HEK293 (cell line): ENCODE results near the gene COX7A1.

Experiments used
- EGR2 ChIP-seq: fragments of 450-650 bp; formaldehyde crosslinking; IDR thresholded peaks from 2 replicates; pipeline ENCODE4 v1.5.1; 2016; ENCODE audit warnings: low read depth, missing biosample characterization, missing genetic modification characterization
- KLF1 ChIP-seq: fragments of 450-650 bp; formaldehyde crosslinking; IDR thresholded peaks from 2 replicates; pipeline ENCODE4 v1.5.1; 2016; ENCODE audit warnings: missing biosample characterization, missing genetic modification characterization
- KLF16 ChIP-seq: fragments of 450-650 bp; formaldehyde crosslinking; IDR thresholded peaks from 2 replicates; pipeline ENCODE4 v1.5.1; 2017; ENCODE audit warnings: missing biosample characterization, missing genetic modification characterization
- PRDM4 ChIP-seq: fragments of 450-650 bp; formaldehyde crosslinking; IDR thresholded peaks from 2 replicates; pipeline ENCODE4 v1.5.1; 2017; ENCODE audit warnings: missing biosample characterization, missing genetic modification characterization
- SALL2 ChIP-seq: fragments of 450-650 bp; formaldehyde crosslinking; IDR thresholded peaks from 2 replicates; pipeline ENCODE4 v1.5.0; 2017; ENCODE audit warnings: missing biosample characterization, mild to moderate bottlenecking, missing genetic modification characterization, borderline replicate concordance
- SETDB1 ChIP-seq: IDR thresholded peaks from one replicate; pipeline ENCODE4 v1.6.1; 2017; ENCODE audit warnings: mild to moderate bottlenecking, low read length, moderate library complexity, mixed read lengths; ENCODE audit not compliant: insufficient read length
- SP2 ChIP-seq: fragments of 450-650 bp; formaldehyde crosslinking; IDR thresholded peaks from 2 replicates; pipeline ENCODE4 v1.5.1; 2016; ENCODE audit warnings: missing biosample characterization, missing genetic modification characterization
- ZEB2 ChIP-seq: fragments of 450-650 bp; formaldehyde crosslinking; IDR thresholded peaks from 2 replicates; pipeline ENCODE4 v1.5.1; 2016; ENCODE audit warnings: missing biosample characterization, missing genetic modification characterization
- ZFP69B ChIP-seq: fragments of 450-650 bp; formaldehyde crosslinking; IDR thresholded peaks from 2 replicates; pipeline ENCODE4 v1.5.1; 2016; ENCODE audit warnings: missing biosample characterization, missing genetic modification characterization
- ZNF10 ChIP-seq: fragments of 450-650 bp; formaldehyde crosslinking; IDR thresholded peaks from 2 replicates; pipeline ENCODE4 v1.5.1; 2017; ENCODE audit warnings: missing biosample characterization, missing genetic modification characterization
- ZNF138 ChIP-seq: fragments of 450-650 bp; formaldehyde crosslinking; IDR thresholded peaks from 2 replicates; pipeline ENCODE4 v1.5.1; 2016; ENCODE audit warnings: missing biosample characterization, missing genetic modification characterization, borderline replicate concordance
- ZNF146 ChIP-seq: fragments of 450-650 bp; formaldehyde crosslinking; IDR thresholded peaks from 2 replicates; pipeline ENCODE4 v1.5.1; 2016; ENCODE audit warnings: missing biosample characterization, missing genetic modification characterization
- ZNF148 ChIP-seq: fragments of 450-650 bp; formaldehyde crosslinking; IDR thresholded peaks from 2 replicates; pipeline ENCODE4 v1.5.0; 2017; ENCODE audit warnings: missing biosample characterization, missing genetic modification characterization, borderline replicate concordance
- ZNF24 ChIP-seq: fragments of 450-650 bp; formaldehyde crosslinking; IDR thresholded peaks from 2 replicates; pipeline ENCODE4 v1.5.1; 2016; ENCODE audit warnings: missing biosample characterization, missing genetic modification characterization
- ZNF394 ChIP-seq: fragments of 450-650 bp; formaldehyde crosslinking; IDR thresholded peaks from 2 replicates; pipeline ENCODE4 v1.5.1; 2016; ENCODE audit warnings: missing biosample characterization, missing genetic modification characterization, mild to moderate bottlenecking, moderate library complexity, borderline replicate concordance
- ZNF555 ChIP-seq: fragments of 450-650 bp; formaldehyde crosslinking; conservative IDR thresholded peaks from 2 replicates; pipeline ENCODE4 v1.5.1; 2017; ENCODE audit warnings: missing biosample characterization, mild to moderate bottlenecking, missing genetic modification characterization, inconsistent platforms
- ZNF623 ChIP-seq: fragments of 450-650 bp; formaldehyde crosslinking; IDR thresholded peaks from 2 replicates; pipeline ENCODE4 v1.5.1; 2016; ENCODE audit warnings: missing biosample characterization, missing genetic modification characterization
- ZNF747 ChIP-seq: fragments of 450-650 bp; formaldehyde crosslinking; IDR thresholded peaks from 2 replicates; pipeline ENCODE4 v1.5.1; 2016; ENCODE audit warnings: missing biosample characterization, missing genetic modification characterization
- TF ChIP-seq, protein P1 (sequence below): fragments of 450-650 bp; formaldehyde crosslinking; IDR thresholded peaks from 2 replicates; pipeline ENCODE4 v1.5.1; 2016; ENCODE audit warnings: missing biosample characterization, missing genetic modification characterization
- TF ChIP-seq, protein P2 (sequence below): fragments of 450-650 bp; formaldehyde crosslinking; conservative IDR thresholded peaks from 2 replicates; pipeline ENCODE4 v1.5.1; 2016; ENCODE audit warnings: low read depth, missing biosample characterization, missing genetic modification characterization
- TF ChIP-seq, protein P3 (sequence below): fragments of 450-650 bp; formaldehyde crosslinking; IDR thresholded peaks from 2 replicates; pipeline ENCODE4 v1.5.1; 2016; ENCODE audit warnings: missing biosample characterization, missing genetic modification characterization

The COX7A1 gene

GRCh38 chr19:36141039-36141927 is 11.0 kb downstream of the COX7A1 start (continued):
- TF ChIP-seq ZNF138 (no peak), ZFP69B (tag by site-specific recombination) (peak; percentile 97), SETDB1 (no peak), EGR2 (tag by site-specific recombination) (0 out of 2 replicates have a peak, but pooled peaks have one; percentile 7), ZNF24 (tag by site-specific recombination) (no peak), PRDM4 (tag by site-specific recombination) (no peak; the same call in 1 of the 2 replicates), KLF1 (tag by site-specific recombination) (peak; percentile 61), SP2 (tag by site-specific recombination) (peak; percentile 95), SALL2 (no peak), ZNF394 (no peak), ZNF555 (tag by site-specific recombination) (no peak), ZNF146 (tag by site-specific recombination) (no peak), ZNF10 (tag by site-specific recombination) (no peak), ZNF148 (tag by site-specific recombination) (no peak), ZNF623 (no peak), ZNF747 (tag by site-specific recombination) (0 out of 2 replicates have a peak, but pooled peaks have one; percentile 41), ZEB2 (tag by site-specific recombination) (peak; percentile 71), KLF16 (peak; percentile 51; the same call in 1 of the 2 replicates)
- TF ChIP-seq, protein P1, sequence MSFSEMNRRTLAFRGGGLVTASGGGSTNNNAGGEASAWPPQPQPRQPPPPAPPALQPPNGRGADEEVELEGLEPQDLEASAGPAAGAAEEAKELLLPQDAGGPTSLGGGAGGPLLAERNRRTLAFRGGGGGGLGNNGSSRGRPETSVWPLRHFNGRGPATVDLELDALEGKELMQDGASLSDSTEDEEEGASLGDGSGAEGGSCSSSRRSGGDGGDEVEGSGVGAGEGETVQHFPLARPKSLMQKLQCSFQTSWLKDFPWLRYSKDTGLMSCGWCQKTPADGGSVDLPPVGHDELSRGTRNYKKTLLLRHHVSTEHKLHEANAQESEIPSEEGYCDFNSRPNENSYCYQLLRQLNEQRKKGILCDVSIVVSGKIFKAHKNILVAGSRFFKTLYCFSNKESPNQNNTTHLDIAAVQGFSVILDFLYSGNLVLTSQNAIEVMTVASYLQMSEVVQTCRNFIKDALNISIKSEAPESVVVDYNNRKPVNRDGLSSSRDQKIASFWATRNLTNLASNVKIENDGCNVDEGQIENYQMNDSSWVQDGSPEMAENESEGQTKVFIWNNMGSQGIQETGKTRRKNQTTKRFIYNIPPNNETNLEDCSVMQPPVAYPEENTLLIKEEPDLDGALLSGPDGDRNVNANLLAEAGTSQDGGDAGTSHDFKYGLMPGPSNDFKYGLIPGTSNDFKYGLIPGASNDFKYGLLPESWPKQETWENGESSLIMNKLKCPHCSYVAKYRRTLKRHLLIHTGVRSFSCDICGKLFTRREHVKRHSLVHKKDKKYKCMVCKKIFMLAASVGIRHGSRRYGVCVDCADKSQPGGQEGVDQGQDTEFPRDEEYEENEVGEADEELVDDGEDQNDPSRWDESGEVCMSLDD (tag by site-specific recombination): no peak
- TF ChIP-seq, protein P2, sequence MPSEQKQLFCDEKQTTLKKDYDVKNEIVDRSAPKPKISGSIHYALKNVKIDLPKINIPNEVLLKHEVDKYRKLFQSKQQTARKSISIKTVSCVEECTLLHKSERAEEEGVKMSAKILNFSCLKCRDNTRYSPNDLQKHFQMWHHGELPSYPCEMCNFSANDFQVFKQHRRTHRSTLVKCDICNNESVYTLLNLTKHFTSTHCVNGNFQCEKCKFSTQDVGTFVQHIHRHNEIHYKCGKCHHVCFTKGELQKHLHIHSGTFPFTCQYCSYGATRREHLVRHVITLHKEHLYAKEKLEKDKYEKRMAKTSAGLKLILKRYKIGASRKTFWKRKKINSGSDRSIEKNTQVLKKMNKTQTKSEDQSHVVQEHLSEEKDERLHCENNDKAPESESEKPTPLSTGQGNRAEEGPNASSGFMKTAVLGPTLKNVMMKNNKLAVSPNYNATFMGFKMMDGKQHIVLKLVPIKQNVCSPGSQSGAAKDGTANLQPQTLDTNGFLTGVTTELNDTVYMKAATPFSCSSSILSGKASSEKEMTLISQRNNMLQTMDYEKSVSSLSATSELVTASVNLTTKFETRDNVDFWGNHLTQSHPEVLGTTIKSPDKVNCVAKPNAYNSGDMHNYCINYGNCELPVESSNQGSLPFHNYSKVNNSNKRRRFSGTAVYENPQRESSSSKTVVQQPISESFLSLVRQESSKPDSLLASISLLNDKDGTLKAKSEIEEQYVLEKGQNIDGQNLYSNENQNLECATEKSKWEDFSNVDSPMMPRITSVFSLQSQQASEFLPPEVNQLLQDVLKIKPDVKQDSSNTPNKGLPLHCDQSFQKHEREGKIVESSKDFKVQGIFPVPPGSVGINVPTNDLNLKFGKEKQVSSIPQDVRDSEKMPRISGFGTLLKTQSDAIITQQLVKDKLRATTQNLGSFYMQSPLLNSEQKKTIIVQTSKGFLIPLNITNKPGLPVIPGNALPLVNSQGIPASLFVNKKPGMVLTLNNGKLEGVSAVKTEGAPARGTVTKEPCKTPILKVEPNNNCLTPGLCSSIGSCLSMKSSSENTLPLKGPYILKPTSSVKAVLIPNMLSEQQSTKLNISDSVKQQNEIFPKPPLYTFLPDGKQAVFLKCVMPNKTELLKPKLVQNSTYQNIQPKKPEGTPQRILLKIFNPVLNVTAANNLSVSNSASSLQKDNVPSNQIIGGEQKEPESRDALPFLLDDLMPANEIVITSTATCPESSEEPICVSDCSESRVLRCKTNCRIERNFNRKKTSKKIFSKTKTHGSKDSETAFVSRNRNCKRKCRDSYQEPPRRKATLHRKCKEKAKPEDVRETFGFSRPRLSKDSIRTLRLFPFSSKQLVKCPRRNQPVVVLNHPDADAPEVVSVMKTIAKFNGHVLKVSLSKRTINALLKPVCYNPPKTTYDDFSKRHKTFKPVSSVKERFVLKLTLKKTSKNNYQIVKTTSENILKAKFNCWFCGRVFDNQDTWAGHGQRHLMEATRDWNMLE (tag by site-specific recombination): no peak
- TF ChIP-seq, protein P3, sequence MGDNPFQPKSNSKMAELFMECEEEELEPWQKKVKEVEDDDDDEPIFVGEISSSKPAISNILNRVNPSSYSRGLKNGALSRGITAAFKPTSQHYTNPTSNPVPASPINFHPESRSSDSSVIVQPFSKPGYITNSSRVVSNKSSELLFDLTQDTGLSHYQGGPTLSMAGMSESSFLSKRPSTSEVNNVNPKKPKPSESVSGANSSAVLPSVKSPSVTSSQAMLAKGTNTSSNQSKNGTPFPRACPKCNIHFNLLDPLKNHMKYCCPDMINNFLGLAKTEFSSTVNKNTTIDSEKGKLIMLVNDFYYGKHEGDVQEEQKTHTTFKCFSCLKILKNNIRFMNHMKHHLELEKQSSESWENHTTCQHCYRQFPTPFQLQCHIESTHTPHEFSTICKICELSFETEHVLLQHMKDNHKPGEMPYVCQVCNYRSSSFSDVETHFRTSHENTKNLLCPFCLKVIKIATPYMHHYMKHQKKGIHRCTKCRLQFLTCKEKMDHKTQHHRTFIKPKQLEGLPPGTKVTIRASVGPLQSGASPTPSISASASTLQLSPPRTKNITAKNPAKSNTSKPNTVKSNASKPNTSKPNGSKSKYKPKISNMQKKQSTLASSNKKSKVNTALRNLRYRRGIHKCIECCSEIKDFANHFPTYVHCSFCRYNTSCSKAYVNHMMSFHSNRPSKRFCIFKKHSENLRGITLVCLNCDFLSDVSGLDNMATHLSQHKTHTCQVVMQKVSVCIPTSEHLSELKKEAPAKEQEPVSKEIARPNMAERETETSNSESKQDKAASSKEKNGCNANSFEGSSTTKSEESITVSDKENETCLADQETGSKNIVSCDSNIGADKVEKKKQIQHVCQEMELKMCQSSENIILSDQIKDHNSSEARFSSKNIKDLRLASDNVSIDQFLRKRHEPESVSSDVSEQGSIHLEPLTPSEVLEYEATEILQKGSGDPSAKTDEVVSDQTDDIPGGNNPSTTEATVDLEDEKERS: peak; percentile 28; the same call in 1 of the 2 replicates
